Aorta (tissue), 5 donors: Measurements from ENCODE around the gene CALN1. TPM values are rescaled to one million over a fixed set of nuclear protein-coding genes. Genes with fewer than 3 reads are reported as not detected.

Experiments
- ATAC-seq: fragments of 200-7000 bp; cut with Tn5 transposase; one replicate; pipeline ENCODE4 v1.9.1; 2022; ENCODE audit warnings: moderate library complexity; ENCODE audit not compliant: low FRiP score
- DNase-seq, 2 donors: peaks; one replicate each; pipeline ENCODE4 v3.0.0-alpha.2; 2020
- H3K27ac ChIP-seq, 2 donors: one replicate each; pipeline ENCODE4 v1.5.1; 2013; ENCODE audit warnings: low read length in 2 of 2, mild to moderate bottlenecking in 2 of 2, moderate library complexity in 2 of 2, control low read depth in 1 of 2, inconsistent platforms in 1 of 2, low read depth in 1 of 2
- H3K27me3 ChIP-seq, 2 donors: one replicate each; pipeline ENCODE4 v1.6.1; 2013; ENCODE audit warnings: control low read depth in 1 of 2, low read length in 1 of 2, mild to moderate bottlenecking in 1 of 2, moderate library complexity in 1 of 2; ENCODE audit not compliant: insufficient read depth in 2 of 2, control insufficient read depth in 1 of 2
- H3K36me3 ChIP-seq, 2 donors: one replicate each; pipeline ENCODE4 v1.6.1; 2013; ENCODE audit warnings: control low read depth in 1 of 2, low read length in 1 of 2, mild to moderate bottlenecking in 1 of 2; ENCODE audit not compliant: insufficient read depth in 2 of 2, control insufficient read depth in 1 of 2
- H3K4me1 ChIP-seq, 2 donors: one replicate each; pipeline ENCODE4 v1.6.1; 2013; ENCODE audit warnings: low read length in 2 of 2, control low read depth in 1 of 2, mild to moderate bottlenecking in 1 of 2, moderate library complexity in 1 of 2; ENCODE audit not compliant: insufficient read depth in 2 of 2, control insufficient read depth in 1 of 2
- H3K4me3 ChIP-seq, 2 donors: one replicate each; pipeline ENCODE4 v1.5.1; 2013; ENCODE audit warnings: low read length in 2 of 2, control low read depth in 1 of 2, mild to moderate bottlenecking in 1 of 2
- H3K9me3 ChIP-seq: one replicate; pipeline ENCODE4 v1.6.1; 2013; ENCODE audit warnings: mild to moderate bottlenecking, low read length; ENCODE audit not compliant: control insufficient read depth
- WGBS, 2 donors: extraction: QIAGEN DNeasy Blood & Tissue Kit; methylation state at CpG; one replicate each; pipeline ENCODE4 v1.1.7; 2013; 5-methylcytosine and 5-hydroxymethylcytosine counted together
- intact Hi-C, 2 donors: fragments of 100-400 bp; cut with DNase I; formaldehyde crosslinking; loops; one replicate each; pipeline versions ENCODE4 v1.14.2 to v1.15.0; 2022
- polyA plus RNA-seq, 2 donors: library from polyadenylated mRNA; stranded (reverse); fragments of 200-250 nt; gene quantifications; one replicate each; pipeline ENCODE4 v1.2.3, GENCODE V29; 2013
- total RNA-seq, 2 donors: library from RNA; stranded (reverse); fragmentation: NEBNext Ultra II Directional; extraction: Animal tissue kit (Norgen Biotek cat#: 25700); gene quantifications; one replicate each; pipeline ENCODE4 v1.2.1, GENCODE V29; 2021
- donor health status: healthy with polysubstance abuse.
- donor health status: Bipolar disorder and iron deficiency.
- donor health status: DM: no; HTN: no; CAD: no.
- donor health status: DM: no; HTN: no; CAD: no.
- donor health status: DM: yes; HTN: yes; CAD: no.

CALN1 gene
- total and polyA plus RNA-seq, 4 donors = 0.33 TPM; not detected in 3

- H3K36me3 ChIP-seq = no peaks in the 10 kb centered on the region
- no peaks in the 10 kb centered on the region for H3K4me1 ChIP-seq
- no peak overlapping the region for H3K27ac ChIP-seq
- H3K4me3 ChIP-seq = no peak overlapping the region
- intact Hi-C loops = no loop called here
- H3K9me3 ChIP-seq = peaks cover 1% of the 10 kb centered on the region
- ATAC-seq (no peak), DNase-seq (no peak)
- H3K27me3 ChIP-seq = no peaks in the 10 kb centered on the region
- 75 to 83% methylated on average over 3 of the region's 3 CpGs for WGBS, 2 donors
Observed at GRCh38 chr7:71900556-71900955, 511.6 kb downstream of the CALN1 start.

DNA sequence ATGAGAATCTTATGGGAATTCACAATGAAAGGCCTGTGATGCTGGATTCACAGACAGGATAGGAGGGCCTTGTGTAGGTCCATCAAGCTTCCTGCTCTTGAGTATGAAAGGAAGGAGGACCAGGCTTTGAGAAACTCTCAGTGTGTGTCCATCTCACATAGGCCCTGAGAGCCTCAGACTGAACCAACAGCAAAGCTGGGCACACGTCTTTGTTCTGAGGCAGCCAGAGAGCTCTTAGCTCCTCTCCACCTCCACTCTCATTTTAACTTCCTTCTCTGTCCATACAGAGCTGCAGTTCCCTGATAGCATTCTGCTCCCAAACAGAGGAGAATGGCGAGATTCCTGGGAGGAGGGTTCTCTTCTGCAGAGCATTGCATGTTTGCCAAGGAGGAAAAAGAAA is 515.6 kb downstream of the CALN1 start:
- Histone ChIP-seq H3K36me3 (no peaks in the 10 kb centered on the region), H3K9me3 (peaks cover 1% of the 10 kb centered on the region), H3K4me1 (no peaks in the 10 kb centered on the region), H3K27ac (no peak overlapping the region), H3K27me3 (no peaks in the 10 kb centered on the region), H3K4me3 (no peak overlapping the region)
- no peak for DNase-seq
- WGBS, 2 donors = 27 to 56% methylated on average over 2 of the region's 2 CpGs
- intact Hi-C loops = no loop called here
- no peak for ATAC-seq

DNA sequence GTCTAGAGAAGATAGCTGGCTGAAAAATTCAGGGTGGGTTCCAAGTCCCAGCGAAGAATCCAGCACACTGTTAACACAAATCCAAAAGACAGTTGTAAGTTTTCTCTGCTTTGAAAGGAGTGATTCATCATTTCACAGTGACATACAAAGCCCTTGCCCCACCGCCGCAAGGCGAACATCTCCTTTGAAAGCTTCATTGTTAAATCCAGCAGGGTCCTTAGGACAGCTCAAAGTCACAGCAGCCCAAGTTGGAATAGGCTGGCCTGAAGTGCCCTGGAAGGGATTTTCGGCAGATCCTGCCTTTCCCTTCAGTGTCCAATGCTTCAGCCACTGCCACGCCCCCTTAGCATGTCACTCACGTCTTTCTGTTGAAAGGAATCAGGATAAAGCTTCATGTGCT is 526.1 kb downstream of the CALN1 start:
- DNase-seq = no peak
- ATAC-seq = no peak
- Histone ChIP-seq H3K4me3 (no peak overlapping the region), H3K36me3 (no peaks in the 10 kb centered on the region), H3K9me3 (peaks cover 8% of the 10 kb centered on the region), H3K4me1 (no peaks in the 10 kb centered on the region), H3K27me3 (no peaks in the 10 kb centered on the region), H3K27ac (no peak overlapping the region)
- WGBS, 2 donors = 43% methylated on average over 7 of the region's 7 CpGs
- intact Hi-C loops = no loop called here

DNA sequence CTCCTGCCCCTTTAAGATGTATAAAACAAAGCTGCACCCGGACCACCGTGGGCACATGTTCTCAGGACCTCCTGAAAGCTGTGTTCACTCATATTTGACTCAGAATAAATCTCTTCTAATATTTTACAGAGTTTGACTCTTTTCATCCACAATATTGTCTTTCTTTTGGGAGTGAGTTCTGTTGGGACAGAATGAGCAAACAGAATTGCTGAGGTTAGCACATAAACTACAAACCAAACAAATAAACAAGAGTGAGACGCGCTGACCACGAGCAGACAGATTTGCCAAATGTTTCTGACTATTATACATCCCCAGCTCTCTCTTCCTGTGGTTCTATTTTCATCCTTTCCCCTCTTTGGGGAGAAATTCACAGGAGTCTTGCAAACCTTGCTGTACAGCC is 526.7 kb downstream of the CALN1 start:
- no peak overlapping the region for H3K27ac ChIP-seq
- H3K27me3 ChIP-seq = no peaks in the 10 kb centered on the region
- H3K36me3 ChIP-seq = no peaks in the 10 kb centered on the region
- intact Hi-C loops = no loop called here
- WGBS, 2 donors = 35 to 40% methylated on average over 5 of the region's 5 CpGs
- DNase-seq (no peak), ATAC-seq (no peak)
- H3K4me3 ChIP-seq = no peak overlapping the region
- H3K4me1 ChIP-seq = no peaks in the 10 kb centered on the region
- H3K9me3 ChIP-seq = peaks cover 8% of the 10 kb centered on the region

GRCh38 chr7:71883415-71883814 is 528.7 kb downstream of the CALN1 start:
- Histone ChIP-seq H3K27me3 (no peaks in the 10 kb centered on the region), H3K9me3 (peaks cover 8% of the 10 kb centered on the region), H3K36me3 (no peaks in the 10 kb centered on the region), H3K4me1 (no peaks in the 10 kb centered on the region), H3K4me3 (no peak overlapping the region), H3K27ac (no peak overlapping the region)
- DNase-seq = no peak
- intact Hi-C loops = no loop called here
- ATAC-seq = no peak
- WGBS, 2 donors = 88 to 90% methylated on average over 5 of the region's 5 CpGs

DNA sequence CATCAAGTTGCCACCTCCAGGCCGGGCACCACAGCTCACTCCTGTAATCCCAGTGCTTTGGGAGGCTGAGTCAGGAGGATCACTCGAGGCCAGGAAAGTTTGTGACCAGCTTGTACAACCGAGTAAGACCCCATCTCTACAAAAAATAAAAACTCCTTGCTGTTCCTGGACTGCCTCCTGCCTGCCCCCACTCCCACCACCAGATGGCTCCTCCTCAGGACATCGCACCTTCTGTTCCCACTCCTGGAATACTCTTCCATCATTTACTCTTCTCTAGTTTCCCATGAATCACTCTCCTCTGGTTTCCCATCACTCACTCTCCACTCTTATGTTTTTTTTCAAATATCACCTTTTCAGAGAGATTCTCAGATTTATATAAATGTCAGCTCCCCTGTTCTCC is 540.7 kb downstream of the CALN1 start:
- Histone ChIP-seq H3K4me3 (no peak overlapping the region), H3K27me3 (no peaks in the 10 kb centered on the region), H3K9me3 (peaks cover 3% of the 10 kb centered on the region), H3K4me1 (no peaks in the 10 kb centered on the region), H3K36me3 (no peaks in the 10 kb centered on the region), H3K27ac (no peak overlapping the region)
- DNase-seq = no peak
- no peak for ATAC-seq
- WGBS, 2 donors = 77 to 81% methylated on average over 4 of the region's 4 CpGs
- intact Hi-C loops = no loop called here

DNA sequence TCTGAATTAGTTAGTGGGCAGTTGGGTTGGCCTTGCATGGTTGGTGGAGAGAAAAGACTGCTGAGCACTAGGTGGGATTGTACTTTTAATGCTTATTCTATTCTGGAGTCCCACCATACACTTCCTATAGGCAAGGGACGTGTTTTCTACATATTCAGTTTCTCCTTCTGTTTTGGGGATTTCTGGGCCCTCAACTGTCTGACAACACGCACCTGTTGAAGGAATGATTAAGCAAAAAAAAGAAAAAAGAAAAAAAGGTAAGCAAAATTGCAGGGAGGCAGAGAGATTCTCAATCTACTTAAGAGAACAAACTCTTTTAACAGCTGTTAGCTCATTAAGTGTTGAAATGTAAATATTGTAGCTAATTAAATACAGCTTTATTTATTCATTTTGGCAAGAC is 541.3 kb downstream of the CALN1 start:
- peaks cover 1% of the 10 kb centered on the region for H3K9me3 ChIP-seq
- no peak overlapping the region for H3K4me3 ChIP-seq
- H3K4me1 ChIP-seq = no peaks in the 10 kb centered on the region
- no peaks in the 10 kb centered on the region for H3K27me3 ChIP-seq
- no peak for ATAC-seq
- no peak for DNase-seq
- H3K27ac ChIP-seq = no peak overlapping the region
- 60 to 77% methylated on average over 2 of the region's 2 CpGs for WGBS, 2 donors
- intact Hi-C loops = no loop called here
- H3K36me3 ChIP-seq = no peaks in the 10 kb centered on the region

GRCh38 chr7:71868797-71869196 is 543.3 kb downstream of the CALN1 start:
- 74 to 76% methylated on average over 1 of the region's 1 CpG for WGBS, 2 donors
- intact Hi-C loops = no loop called here
- no peak overlapping the region for H3K4me3 ChIP-seq

DNA sequence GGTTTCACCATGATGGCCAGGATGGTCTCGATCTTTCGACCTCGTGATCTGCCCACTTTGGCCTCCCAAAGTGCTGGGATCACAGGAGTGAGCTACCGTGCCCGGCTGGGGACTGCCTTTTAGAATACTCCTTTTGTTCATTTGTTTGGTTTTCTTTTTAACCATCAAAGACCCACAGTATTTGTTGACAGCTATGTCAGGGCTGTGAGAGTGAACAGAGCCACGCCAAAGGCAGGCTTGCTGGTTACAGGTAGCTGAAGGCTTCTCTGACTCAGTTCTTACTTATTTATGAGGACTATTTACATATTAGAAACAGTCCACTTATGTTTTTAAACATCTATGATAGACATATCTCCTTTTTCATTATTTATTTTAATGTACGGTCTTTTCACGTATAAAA is 544.5 kb downstream of the CALN1 start:
- H3K27ac ChIP-seq = no peak overlapping the region

More at GRCh38 chr7:71868797-71869196, 543.3 kb downstream of the CALN1 start:
- no peaks in the 10 kb centered on the region for H3K36me3 ChIP-seq
- H3K27ac ChIP-seq = no peak overlapping the region
- no peaks in the 10 kb centered on the region for H3K9me3 ChIP-seq
- no peaks in the 10 kb centered on the region for H3K27me3 ChIP-seq
- ATAC-seq = no peak
- DNase-seq = peak in 1 of 2 donors; percentile 56
- no peaks in the 10 kb centered on the region for H3K4me1 ChIP-seq

More for the DNA sequence above, 544.5 kb downstream of the CALN1 start:
- intact Hi-C loops = no loop called here
- H3K4me1 ChIP-seq = no peaks in the 10 kb centered on the region
- no peak for ATAC-seq
- 71% methylated on average over 8 of the region's 8 CpGs for WGBS, 2 donors
- H3K9me3 ChIP-seq = no peaks in the 10 kb centered on the region
- no peak for DNase-seq
- no peak overlapping the region for H3K4me3 ChIP-seq
- no peaks in the 10 kb centered on the region for H3K36me3 ChIP-seq
- H3K27me3 ChIP-seq = no peaks in the 10 kb centered on the region
